MCF 10A (cell line): ENCODE results near the gene BMAL1. TPM values are rescaled to one million over a fixed set of nuclear protein-coding genes. Genes with fewer than 3 reads are reported as not detected.

Experiments used
- BruUV-seq: library from RNA; stranded (reverse); fragments of 400-500 nt; replicated peaks from 2 replicates; lab custom pipeline; 2021; lab: Mats Ljungman, UMichigan
- CTCF ChIA-PET: fragments of 300-600 bp; sonication (Branson Sonifier 250); formaldehyde crosslinking; extraction: SDS; loops from one replicate; lab custom pipeline; 2021; ENCODE audit warnings: antibody characterized with exemption, inconsistent platforms; lab: Yijun Ruan, JAX
- POLR2A ChIA-PET: fragments of 300-600, 350-650 bp; sonication (Branson Sonifier 250); formaldehyde crosslinking; extraction: SDS; loops from one replicate; lab custom pipeline; 2020; ENCODE audit warnings: antibody characterized with exemption, inconsistent platforms; lab: Yijun Ruan, JAX
- DNase-seq: peaks from one replicate; pipeline ENCODE4 v3.0.0-alpha.2; 2018; ENCODE audit not compliant: unreplicated experiment
- H3K27ac Mint-ChIP-seq: one replicate; pipeline ENCODE4 v1.8.0; 2022; ENCODE audit warnings: mild to moderate bottlenecking, low read depth, mixed read lengths; ENCODE audit not compliant: unreplicated experiment
- H3K27me3 Mint-ChIP-seq: one replicate; pipeline ENCODE4 v1.8.0; 2022; ENCODE audit warnings: mixed read lengths; ENCODE audit not compliant: insufficient read depth, unreplicated experiment
- H3K36me3 Mint-ChIP-seq: one replicate; pipeline ENCODE4 v1.8.0; 2022; ENCODE audit warnings: mild to moderate bottlenecking, moderate library complexity, mixed read lengths; ENCODE audit not compliant: insufficient read depth, unreplicated experiment
- H3K4me1 Mint-ChIP-seq: one replicate; pipeline ENCODE4 v1.8.0; 2022; ENCODE audit warnings: mixed read lengths; ENCODE audit not compliant: insufficient read depth, unreplicated experiment
- H3K4me3 Mint-ChIP-seq: one replicate; pipeline ENCODE4 v1.8.0; 2022; ENCODE audit warnings: mild to moderate bottlenecking, moderate library complexity, mixed read lengths; ENCODE audit not compliant: unreplicated experiment
- H3K9me3 Mint-ChIP-seq: one replicate; pipeline ENCODE4 v1.8.0; 2022; ENCODE audit warnings: mixed read lengths; ENCODE audit not compliant: unreplicated experiment
- CTCF ChIP-seq: fragments of 200-600 bp; IDR thresholded peaks from one replicate; pipeline ENCODE4 v1.8.0; 2022; ENCODE audit warnings: antibody characterized with exemption, mild to moderate bottlenecking; ENCODE audit not compliant: unreplicated experiment
- intact Hi-C: fragments of 100-400 bp; cut with micrococcal nuclease; formaldehyde crosslinking; loops from 2 replicates; pipeline ENCODE4 v1.14.1; 2022
- total RNA-seq: library from RNA; stranded (reverse); gene quantifications from 2 replicates; pipeline ENCODE4 v1.2.3, GENCODE V29; 2022

The BMAL1 gene
- total RNA-seq, 1 experiment from 2014 or later, result 88.4 TPM

GRCh38 chr11:13336246-13336878, 58.8 kb downstream of the BMAL1 start:
- Mint-ChIP-seq H3K27ac (no peak overlapping the region), H3K27me3 (no peaks in the 10 kb centered on the region), H3K4me1 (peaks cover 72% of the 10 kb centered on the region), H3K4me3 (no peak overlapping the region), H3K36me3 (peaks cover 7% of the 10 kb centered on the region), H3K9me3 (no peaks in the 10 kb centered on the region)
- TF ChIP-seq CTCF, result no peak
- intact Hi-C loops, result no loop called here
- peak; percentile 9 for DNase-seq
- BruUV-seq, result no TSS peak
- ChIA-PET POLR2A (interaction anchor here (0.7 to 14.0 kb wide), 9 partner anchors 23 to 129 kb away, joined by 3 to 204 read pairs (median 7); no protein-coding TSS in a partner anchor), CTCF (interaction anchor here (0.9 to 10.7 kb wide), 22 partner anchors 9 to 372 kb away, joined by 3 to 311 read pairs (median 8); no protein-coding TSS in a partner anchor)

- peaks cover 5% of the 10 kb centered on the region for H3K36me3 Mint-ChIP-seq
- peak overlapping the region; percentile 56 for H3K27ac Mint-ChIP-seq
- intact Hi-C loops, result no loop called here
- ChIA-PET POLR2A (interaction anchor here (0.6 to 14.0 kb wide), 17 partner anchors 10 to 1555 kb away, joined by 3 to 204 read pairs (median 3); no protein-coding TSS in a partner anchor), CTCF (interaction anchor here (0.6 to 10.7 kb wide), 9 partner anchors 9 to 1045 kb away, joined by 3 to 311 read pairs (median 4); no protein-coding TSS in a partner anchor)
- H3K4me1 Mint-ChIP-seq, result peaks cover 60% of the 10 kb centered on the region
- TF ChIP-seq CTCF, result no peak
- TSS peak; percentile 99 for BruUV-seq
- no peaks in the 10 kb centered on the region for H3K27me3 Mint-ChIP-seq
- DNase-seq, result no peak
- H3K9me3 Mint-ChIP-seq, result no peaks in the 10 kb centered on the region
- peak overlapping the region; percentile 71 for H3K4me3 Mint-ChIP-seq
Measured at GRCh38 chr11:13338019-13338426, 60.4 kb downstream of the BMAL1 start.

- DNase-seq, result peak; percentile 83
- no peak for TF ChIP-seq CTCF
- BruUV-seq, result TSS peak; percentile 11
- peaks cover 5% of the 10 kb centered on the region for H3K36me3 Mint-ChIP-seq
- ChIA-PET CTCF (interaction anchor here (0.5 to 10.7 kb wide), 9 partner anchors 18 to 155 kb away, joined by 3 to 311 read pairs (median 3); no protein-coding TSS in a partner anchor), POLR2A (interaction anchor here (0.8 to 14.0 kb wide), 16 partner anchors 9 to 129 kb away, joined by 3 to 204 read pairs (median 3); no protein-coding TSS in a partner anchor)
- H3K9me3 Mint-ChIP-seq, result no peaks in the 10 kb centered on the region
- H3K4me1 Mint-ChIP-seq, result peaks cover 55% of the 10 kb centered on the region
- intact Hi-C loops, result no loop called here
- H3K27me3 Mint-ChIP-seq, result no peaks in the 10 kb centered on the region
- H3K4me3 Mint-ChIP-seq, result peak overlapping the region; percentile 71
- peak overlapping the region; percentile 56 for H3K27ac Mint-ChIP-seq
Measured at GRCh38 chr11:13338427-13339069, 61.0 kb downstream of the BMAL1 start.
